ENCODE data around the gene ADGRF4.

Gene ADGRF4

DNA sequence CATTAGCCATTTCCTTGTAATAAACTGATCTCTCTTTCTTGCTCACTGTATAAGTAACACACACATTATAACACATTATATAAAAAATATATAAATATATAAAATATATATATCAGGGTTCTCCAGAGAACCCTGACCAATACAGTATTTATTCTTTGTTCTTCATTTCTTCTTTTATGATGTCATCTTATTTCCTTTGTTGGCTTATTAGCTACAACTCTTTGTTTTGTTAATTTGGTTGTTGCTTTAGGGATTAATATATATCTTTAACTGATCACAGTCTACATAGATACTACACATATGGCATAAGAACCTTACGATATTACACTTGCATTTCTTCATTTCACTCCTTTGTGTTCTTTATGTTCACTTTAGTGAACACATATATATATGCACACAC lies 68.7 kb downstream of the ADGRF4 start:
- WGBS (ENCODE audit: extremely low coverage, insufficient coverage, insufficient read length): no CpG with 5 or more reads among the region's 1 CpG
- Histone ChIP-seq H4K12ac (ENCODE audit: low read depth, low read length) (no peak overlapping the region), H3K4me3 (ENCODE audit: low read depth, low read length) (no peak overlapping the region), H2AFZ (ENCODE audit: insufficient read depth, low read length, poor library complexity) (no peak overlapping the region), H3K23ac (ENCODE audit: low read length) (no peak overlapping the region), H2BK12ac (ENCODE audit: low read length) (no peak overlapping the region), H3K18ac (ENCODE audit: low read length) (no peak overlapping the region), H3K4me2 (ENCODE audit: low read length) (no peak overlapping the region), H3K79me1 (ENCODE audit: low read length) (no peaks in the 10 kb centered on the region), H2BK120ac (ENCODE audit: insufficient read depth, low read length, poor library complexity) (no peak overlapping the region), H3K27me3 (ENCODE audit: insufficient read depth, low read length) (no peaks in the 10 kb centered on the region), H3K9ac (ENCODE audit: low read length) (no peak overlapping the region), H3K9me3 (ENCODE audit: insufficient read depth, low read depth, low read length) (no peaks in the 10 kb centered on the region), H3K14ac (ENCODE audit: low read length) (no peak overlapping the region), H4K91ac (ENCODE audit: low read depth, low read length) (no peak overlapping the region), H2BK5ac (ENCODE audit: low read depth, low read length, poor library complexity) (no peak overlapping the region), H3K36me3 (ENCODE audit: control insufficient read depth in 1 of 2, insufficient read depth in 2 of 2, low read length in 2 of 2) (no peaks in the 10 kb centered on the region), H3K27ac (ENCODE audit: low read depth, low read length) (no peak overlapping the region), H2AK5ac (ENCODE audit: low read length) (no peak overlapping the region), H3K4ac (ENCODE audit: low read depth, low read length) (no peak overlapping the region), H4K8ac (ENCODE audit: low read depth, low read length) (no peak overlapping the region), H3K79me2 (ENCODE audit: control insufficient read depth, insufficient read depth, low read length, poor library complexity) (no peaks in the 10 kb centered on the region), H3K4me1 (ENCODE audit: control insufficient read depth in 1 of 2, insufficient read depth in 2 of 2, low read length in 2 of 2) (no peaks in the 10 kb centered on the region)
- DNase-seq: no peak

GRCh38 chr6:47769982-47770381 lies 71.6 kb downstream of the ADGRF4 start:
- Histone ChIP-seq H3K27ac (ENCODE audit: low read depth, low read length) (no peak overlapping the region), H2AK5ac (ENCODE audit: low read length) (no peak overlapping the region), H2AFZ (ENCODE audit: insufficient read depth, low read length, poor library complexity) (no peak overlapping the region), H3K79me2 (ENCODE audit: control insufficient read depth, insufficient read depth, low read length, poor library complexity) (no peaks in the 10 kb centered on the region), H3K4me1 (ENCODE audit: control insufficient read depth in 1 of 2, insufficient read depth in 2 of 2, low read length in 2 of 2) (no peaks in the 10 kb centered on the region), H3K79me1 (ENCODE audit: low read length) (no peaks in the 10 kb centered on the region), H3K4me3 (ENCODE audit: low read depth, low read length) (no peak overlapping the region), H3K4me2 (ENCODE audit: low read length) (no peak overlapping the region), H3K9ac (ENCODE audit: low read length) (no peak overlapping the region), H3K36me3 (ENCODE audit: control insufficient read depth in 1 of 2, insufficient read depth in 2 of 2, low read length in 2 of 2) (no peaks in the 10 kb centered on the region), H2BK5ac (ENCODE audit: low read depth, low read length, poor library complexity) (no peak overlapping the region), H4K91ac (ENCODE audit: low read depth, low read length) (no peak overlapping the region), H3K18ac (ENCODE audit: low read length) (no peak overlapping the region), H4K12ac (ENCODE audit: low read depth, low read length) (no peak overlapping the region), H2BK12ac (ENCODE audit: low read length) (no peak overlapping the region), H3K23ac (ENCODE audit: low read length) (no peak overlapping the region), H4K8ac (ENCODE audit: low read depth, low read length) (no peak overlapping the region), H3K9me3 (ENCODE audit: insufficient read depth, low read depth, low read length) (no peaks in the 10 kb centered on the region), H3K14ac (ENCODE audit: low read length) (no peak overlapping the region), H3K4ac (ENCODE audit: low read depth, low read length) (no peak overlapping the region), H2BK120ac (ENCODE audit: insufficient read depth, low read length, poor library complexity) (no peak overlapping the region), H3K27me3 (ENCODE audit: insufficient read depth, low read length) (no peaks in the 10 kb centered on the region)
- no peak for DNase-seq
